ENCODE data around the gene SCCPDH. TPM values are rescaled to one million over a fixed set of nuclear protein-coding genes. Genes with fewer than 3 reads are reported as not detected.

SCCPDH gene
- total RNA-seq, 4 donors from 2014 or later = 4.8 to 28.5 (median 17.4) TPM

DNA sequence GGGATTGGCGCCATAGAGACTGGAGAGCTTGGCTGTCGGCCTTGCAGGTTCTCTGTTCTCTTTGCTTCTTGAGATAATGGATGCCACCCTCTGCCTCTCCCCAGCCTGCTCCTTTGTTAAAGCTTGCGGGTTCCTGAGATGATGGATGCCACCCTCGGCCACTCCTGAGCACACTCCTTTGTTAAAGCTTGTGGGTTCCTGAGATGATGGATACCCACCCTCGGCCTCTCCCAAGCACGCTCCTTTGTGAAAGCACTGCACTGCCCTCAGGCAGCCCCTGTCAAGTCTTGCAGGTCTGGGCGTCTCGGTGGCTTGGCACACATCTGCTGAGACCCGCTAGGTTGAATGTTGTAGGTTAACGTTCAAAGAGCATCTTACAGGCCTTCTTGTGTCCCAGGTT, 76.5 kb downstream of the SCCPDH start:
- Histone ChIP-seq H3K4me3 (no peak overlapping the region), H3K4me1 (no peaks in the 10 kb centered on the region), H3K27me3 (no peaks in the 10 kb centered on the region), H3K9me3 (no peaks in the 10 kb centered on the region), H3K27ac (no peak overlapping the region), H3K36me3 (no peaks in the 10 kb centered on the region)
- no peak for TF ChIP-seq POLR2AphosphoS5 (IDR thresholded peaks at IDR 0.05)
- no peak for TF ChIP-seq EP300 (IDR thresholded peaks at IDR 0.05; ENCODE audit: low read depth)
- TF ChIP-seq POLR2A (IDR thresholded peaks at IDR 0.05) = no peak
- TF ChIP-seq, protein P1, sequence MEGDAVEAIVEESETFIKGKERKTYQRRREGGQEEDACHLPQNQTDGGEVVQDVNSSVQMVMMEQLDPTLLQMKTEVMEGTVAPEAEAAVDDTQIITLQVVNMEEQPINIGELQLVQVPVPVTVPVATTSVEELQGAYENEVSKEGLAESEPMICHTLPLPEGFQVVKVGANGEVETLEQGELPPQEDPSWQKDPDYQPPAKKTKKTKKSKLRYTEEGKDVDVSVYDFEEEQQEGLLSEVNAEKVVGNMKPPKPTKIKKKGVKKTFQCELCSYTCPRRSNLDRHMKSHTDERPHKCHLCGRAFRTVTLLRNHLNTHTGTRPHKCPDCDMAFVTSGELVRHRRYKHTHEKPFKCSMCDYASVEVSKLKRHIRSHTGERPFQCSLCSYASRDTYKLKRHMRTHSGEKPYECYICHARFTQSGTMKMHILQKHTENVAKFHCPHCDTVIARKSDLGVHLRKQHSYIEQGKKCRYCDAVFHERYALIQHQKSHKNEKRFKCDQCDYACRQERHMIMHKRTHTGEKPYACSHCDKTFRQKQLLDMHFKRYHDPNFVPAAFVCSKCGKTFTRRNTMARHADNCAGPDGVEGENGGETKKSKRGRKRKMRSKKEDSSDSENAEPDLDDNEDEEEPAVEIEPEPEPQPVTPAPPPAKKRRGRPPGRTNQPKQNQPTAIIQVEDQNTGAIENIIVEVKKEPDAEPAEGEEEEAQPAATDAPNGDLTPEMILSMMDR (IDR thresholded peaks at IDR 0.05) = no peak
- in situ Hi-C loops (cut with MboI; ENCODE audit: low pct_ligation_motif_present in 1 of 4, low pct_unique_long_range_greater_than_20kb in 1 of 4, low sequenced_read_pairs in 3 of 4) = no loop called here
- intact Hi-C loops (cut with DNase I; ENCODE audit: low total_unique reads) = no loop called here
- DNase-seq = no peak
- 81% methylated on average over 10 of the region's 10 CpGs; no CpG with 5 or more reads in 1 of the 2 donors for WGBS, 2 donors (ENCODE audit: low coverage in 1 of 2)

DNA sequence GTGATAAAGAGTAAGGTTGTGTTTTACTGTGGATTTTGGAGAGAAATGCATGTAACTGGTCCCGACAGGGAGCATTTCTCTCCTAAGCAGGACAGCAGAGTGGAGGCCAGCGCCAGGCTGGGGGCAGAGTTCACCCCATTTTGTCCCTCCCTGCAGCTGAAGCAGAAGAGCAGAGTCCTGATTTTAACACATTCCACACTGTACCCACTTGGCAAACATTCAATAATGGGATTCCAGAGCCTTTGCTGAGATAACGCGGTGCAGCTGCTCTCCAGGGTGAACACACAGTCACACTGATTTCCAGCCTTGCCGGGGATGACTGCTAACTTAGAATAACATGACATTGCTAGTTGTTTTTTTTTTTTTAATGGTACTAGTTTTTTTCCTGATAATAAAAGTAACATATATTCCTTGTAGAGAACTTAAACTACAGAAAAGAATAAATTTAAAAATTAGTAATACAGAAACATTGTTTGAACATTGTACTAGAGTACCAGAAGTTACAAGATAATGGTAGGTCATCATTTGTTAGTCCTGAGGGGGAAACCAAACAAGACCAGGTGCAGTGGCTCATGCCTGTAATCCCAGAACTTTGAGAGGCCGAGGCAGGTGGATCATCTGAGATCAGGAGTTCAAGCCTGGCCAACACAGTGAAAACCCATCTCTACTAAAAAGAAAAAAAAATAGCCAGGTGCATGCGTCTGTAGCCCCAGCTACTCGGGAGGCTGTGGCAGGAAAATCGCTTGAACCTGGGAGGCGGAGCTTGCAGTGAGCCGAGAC, 77.2 kb downstream of the SCCPDH start:
- no peak overlapping the region for H3K4me3 ChIP-seq
- H3K36me3 ChIP-seq = no peaks in the 10 kb centered on the region
- TF ChIP-seq, protein P1 (IDR thresholded peaks at IDR 0.05) = no peak
- TF ChIP-seq POLR2A (IDR thresholded peaks at IDR 0.05) (no peak), POLR2AphosphoS5 (IDR thresholded peaks at IDR 0.05) (no peak), EP300 (IDR thresholded peaks at IDR 0.05; ENCODE audit: low read depth) (no peak)
- WGBS, 2 donors (ENCODE audit: low coverage in 1 of 2) = 66 to 93% methylated on average over 3 to 11 of the region's 11 CpGs
- H3K9me3 ChIP-seq = no peaks in the 10 kb centered on the region
- in situ Hi-C loops (cut with MboI; ENCODE audit: low pct_ligation_motif_present in 1 of 4, low pct_unique_long_range_greater_than_20kb in 1 of 4, low sequenced_read_pairs in 3 of 4) = no loop called here
- H3K27me3 ChIP-seq = no peaks in the 10 kb centered on the region
- DNase-seq = no peak
- intact Hi-C loops (cut with DNase I; ENCODE audit: low total_unique reads) = no loop called here
- H3K27ac ChIP-seq = no peak overlapping the region
- no peaks in the 10 kb centered on the region for H3K4me1 ChIP-seq

DNA sequence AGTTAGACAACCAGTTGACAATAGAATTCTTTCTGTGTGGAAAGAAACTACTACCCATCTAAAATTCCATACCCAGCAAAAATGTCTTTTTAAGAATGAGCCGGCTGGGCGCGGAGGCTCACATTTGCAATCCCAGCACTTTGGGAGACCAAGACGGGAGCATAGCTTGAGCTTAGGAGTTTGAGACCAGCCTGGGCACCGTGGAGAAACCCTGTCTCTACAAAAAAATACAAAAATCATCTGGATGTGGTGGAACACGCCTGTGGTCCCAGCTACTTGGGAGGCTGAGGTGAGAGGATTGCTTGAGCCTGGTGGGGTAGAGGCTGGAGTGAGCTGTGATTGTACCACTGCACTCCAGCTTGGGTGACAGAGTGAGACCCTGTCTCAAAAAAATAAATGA, 79.2 kb downstream of the SCCPDH start:
- Histone ChIP-seq H3K9me3 (no peaks in the 10 kb centered on the region), H3K27me3 (no peaks in the 10 kb centered on the region), H3K27ac (no peak overlapping the region), H3K36me3 (no peaks in the 10 kb centered on the region), H3K4me3 (no peak overlapping the region), H3K4me1 (no peaks in the 10 kb centered on the region)
- TF ChIP-seq, protein P1 (IDR thresholded peaks at IDR 0.05) = no peak
- TF ChIP-seq EP300 (IDR thresholded peaks at IDR 0.05; ENCODE audit: low read depth) (no peak), POLR2A (IDR thresholded peaks at IDR 0.05) (no peak), POLR2AphosphoS5 (IDR thresholded peaks at IDR 0.05) (no peak)
- DNase-seq = no peak
- intact Hi-C loops (cut with DNase I; ENCODE audit: low total_unique reads) = no loop called here
- in situ Hi-C loops (cut with MboI; ENCODE audit: low pct_ligation_motif_present in 1 of 4, low pct_unique_long_range_greater_than_20kb in 1 of 4, low sequenced_read_pairs in 3 of 4) = no loop called here
- 94 to 97% methylated on average over 5 to 6 of the region's 6 CpGs for WGBS, 2 donors (ENCODE audit: low coverage in 1 of 2)

DNA sequence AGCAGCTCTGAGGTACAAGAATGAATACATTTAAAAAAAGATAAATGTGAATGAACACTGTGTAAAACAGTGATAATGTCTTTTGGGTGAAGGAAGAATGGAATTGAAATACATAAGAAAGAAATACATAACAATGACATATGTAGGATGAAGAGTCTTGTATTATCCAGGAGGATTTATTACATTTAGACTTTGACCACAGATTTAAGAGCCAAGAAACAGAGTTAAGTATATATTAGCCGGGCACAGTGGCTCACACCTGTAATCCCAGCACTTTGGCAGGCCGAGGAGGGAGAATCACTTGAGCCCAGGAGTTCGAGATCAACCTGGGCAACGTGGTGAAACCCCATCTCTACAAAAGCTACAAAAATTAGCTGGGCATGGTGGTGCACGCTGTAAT, 79.7 kb downstream of the SCCPDH start:
- no peaks in the 10 kb centered on the region for H3K27me3 ChIP-seq
- H3K9me3 ChIP-seq = no peaks in the 10 kb centered on the region
- WGBS, 2 donors (ENCODE audit: low coverage in 1 of 2) = 59% methylated on average over 5 of the region's 5 CpGs; no CpG with 5 or more reads in 1 of the 2 donors
- no peaks in the 10 kb centered on the region for H3K36me3 ChIP-seq
- TF ChIP-seq EP300 (IDR thresholded peaks at IDR 0.05; ENCODE audit: low read depth) (no peak), POLR2A (IDR thresholded peaks at IDR 0.05) (no peak), POLR2AphosphoS5 (IDR thresholded peaks at IDR 0.05) (no peak)
- TF ChIP-seq, protein P1 (IDR thresholded peaks at IDR 0.05) = no peak
- H3K4me1 ChIP-seq = no peaks in the 10 kb centered on the region
- H3K4me3 ChIP-seq = no peak overlapping the region
- DNase-seq = no peak
- intact Hi-C loops (cut with DNase I; ENCODE audit: low total_unique reads) = no loop called here
- H3K27ac ChIP-seq = no peak overlapping the region
- in situ Hi-C loops (cut with MboI; ENCODE audit: low pct_ligation_motif_present in 1 of 4, low pct_unique_long_range_greater_than_20kb in 1 of 4, low sequenced_read_pairs in 3 of 4) = no loop called here
